GM19397 (cell line): ENCODE measurements around the gene ASXL2.
"Not testable (repeated sequence)": the region's sequence is repeated elsewhere in the genome, so short reads cannot be mapped to it uniquely, and the experiment has no call there.

Experiments used
- ATAC-seq: cut with Tn5 transposase; IDR thresholded peaks from one replicate; pipeline ENCODE4 v1.9.1; 2021; ENCODE audit warnings: mild to moderate bottlenecking, moderate library complexity; ENCODE audit not compliant: unreplicated experiment

Gene ASXL2

DNA sequence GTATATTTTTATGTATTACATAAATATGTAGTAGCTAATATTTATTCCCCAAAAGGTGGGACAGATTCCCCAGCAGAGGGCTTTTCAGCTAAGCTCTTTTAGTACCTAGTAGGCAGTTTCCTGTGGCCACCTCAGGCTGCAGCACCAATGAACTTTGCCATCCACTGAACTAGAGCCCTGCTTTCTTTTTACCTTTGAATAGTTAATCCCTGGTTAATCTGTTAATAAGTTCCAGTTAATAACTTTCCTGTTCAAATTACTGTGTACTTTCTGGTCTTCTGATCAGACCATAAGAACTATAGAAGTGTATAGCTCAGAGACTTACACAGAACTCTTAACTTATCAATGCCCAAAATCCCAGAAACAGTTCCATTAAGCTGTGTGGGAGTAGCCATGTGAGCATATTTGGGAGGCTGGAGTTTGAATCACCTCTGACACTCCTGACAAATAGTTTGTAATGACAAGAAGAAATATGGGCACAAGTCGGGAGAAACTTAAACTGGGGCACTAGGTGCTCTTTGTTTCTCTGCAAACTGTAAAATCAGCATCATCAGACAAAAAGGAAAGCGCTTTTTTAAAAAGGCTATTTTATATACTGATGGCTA lies 40.0 kb downstream of the ASXL2 start:
- ATAC-seq: no peak

DNA sequence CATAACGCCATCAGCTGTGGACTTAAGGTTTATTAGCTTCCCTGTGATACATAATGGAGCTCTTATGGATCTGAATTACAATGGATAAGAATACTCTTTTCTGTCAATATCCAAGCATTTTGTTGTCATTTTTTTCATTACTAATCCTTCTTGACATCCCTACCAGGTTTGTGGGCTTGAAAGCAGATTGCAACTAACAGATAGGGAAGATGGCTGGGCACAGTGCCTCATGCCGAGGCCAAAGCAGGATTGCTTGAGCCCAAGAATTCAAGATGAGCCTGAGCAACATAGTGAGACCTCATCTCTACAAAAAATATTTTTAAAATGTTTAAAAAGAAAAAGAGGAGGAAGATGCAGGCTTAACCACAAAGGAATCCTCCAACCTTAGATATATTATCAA lies 42.4 kb downstream of the ASXL2 start:
- no peak for ATAC-seq

DNA sequence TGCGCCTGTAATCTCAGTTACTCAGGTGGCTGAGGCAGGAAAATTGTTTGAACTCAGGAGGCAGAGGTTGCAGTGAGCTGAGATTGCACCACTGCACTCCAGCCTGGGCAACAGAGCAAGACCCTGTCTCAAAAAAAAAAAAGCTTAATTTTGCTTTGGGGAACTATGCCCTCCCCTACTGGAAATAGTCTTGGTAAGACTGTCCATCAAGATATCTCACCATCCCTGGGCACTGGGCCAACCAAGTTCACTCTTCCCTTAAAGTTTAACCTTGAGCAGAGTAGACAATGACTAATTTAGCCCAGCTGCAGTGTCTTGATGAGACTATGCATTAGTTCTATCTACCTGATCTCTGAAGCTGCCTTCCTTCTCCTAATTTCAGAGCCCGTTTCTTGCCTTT lies 44.7 kb downstream of the ASXL2 start:
- no peak for ATAC-seq

GRCh38 chr2:25832897-25833296 lies 45.4 kb downstream of the ASXL2 start:
- ATAC-seq: no peak

DNA sequence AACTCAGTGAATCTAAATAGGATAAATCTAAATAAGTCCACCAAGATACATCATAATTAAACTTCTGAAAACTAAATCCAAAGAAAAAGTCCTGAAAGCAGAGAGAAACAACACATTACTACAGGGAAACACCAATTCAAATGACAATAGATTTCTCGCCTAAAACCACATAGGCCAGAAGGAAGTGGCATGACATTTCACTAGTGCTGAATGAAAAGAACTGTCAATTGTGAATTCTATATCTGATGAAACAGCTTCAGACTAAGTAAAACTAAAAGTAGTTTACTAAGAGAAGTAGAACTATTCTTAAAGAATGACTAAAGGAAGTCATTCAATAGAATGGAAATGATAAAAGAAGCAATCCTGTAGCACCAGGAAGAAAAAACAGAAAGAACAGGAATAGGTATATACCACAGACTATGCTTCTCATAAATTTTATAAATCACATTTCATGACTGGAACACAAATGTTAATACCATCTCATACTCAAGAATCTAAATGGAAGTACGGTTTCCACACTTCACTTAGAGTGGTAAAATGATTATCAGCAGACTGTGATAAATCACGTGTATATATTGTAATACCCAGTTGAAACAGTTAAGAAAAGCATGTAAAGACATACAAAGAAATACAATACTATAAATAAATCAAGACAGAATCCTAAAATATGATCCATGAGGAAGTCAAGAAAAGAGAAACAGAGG lies 46.4 kb downstream of the ASXL2 start:
- ATAC-seq: no peak

DNA sequence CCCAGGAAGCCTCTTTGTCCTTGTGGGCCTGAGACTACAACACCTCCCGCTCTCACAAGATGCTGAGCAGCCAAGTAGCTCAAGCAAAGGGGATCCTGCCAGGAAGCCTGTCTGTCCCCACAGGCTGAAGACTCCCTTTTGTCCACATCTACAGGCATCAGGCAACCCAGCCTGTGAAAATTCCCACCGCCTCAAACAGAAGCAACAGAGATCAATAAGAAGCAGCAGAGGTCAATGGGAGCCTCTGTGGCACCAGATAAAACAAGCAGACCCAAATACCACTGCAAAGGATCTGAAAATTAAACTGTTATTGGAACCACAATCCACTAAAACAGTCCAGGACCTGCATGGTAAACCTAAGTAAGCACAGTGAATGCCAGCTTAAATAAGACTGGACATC lies 48.5 kb downstream of the ASXL2 start:
- ATAC-seq: no peak

DNA sequence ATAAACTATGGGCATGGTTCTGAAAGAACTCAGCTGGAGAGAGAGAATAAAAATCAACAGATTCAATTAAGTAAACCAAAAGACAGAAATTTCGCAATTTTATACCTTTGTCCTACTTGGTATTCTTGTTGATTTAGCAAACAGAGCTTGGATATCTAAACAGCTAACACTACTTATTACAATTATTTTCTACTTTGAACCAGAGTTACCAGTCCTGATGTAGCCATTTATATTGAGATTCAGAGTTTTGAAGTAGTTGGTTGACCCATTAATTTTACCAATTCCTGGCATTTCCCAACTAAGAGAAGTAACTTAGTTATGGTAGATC lies 48.9 kb downstream of the ASXL2 start:
- ATAC-seq: no peak

- not testable (repeated sequence) for ATAC-seq
Measured at GRCh38 chr2:25828532-25829376, 49.5 kb downstream of the ASXL2 start.

DNA sequence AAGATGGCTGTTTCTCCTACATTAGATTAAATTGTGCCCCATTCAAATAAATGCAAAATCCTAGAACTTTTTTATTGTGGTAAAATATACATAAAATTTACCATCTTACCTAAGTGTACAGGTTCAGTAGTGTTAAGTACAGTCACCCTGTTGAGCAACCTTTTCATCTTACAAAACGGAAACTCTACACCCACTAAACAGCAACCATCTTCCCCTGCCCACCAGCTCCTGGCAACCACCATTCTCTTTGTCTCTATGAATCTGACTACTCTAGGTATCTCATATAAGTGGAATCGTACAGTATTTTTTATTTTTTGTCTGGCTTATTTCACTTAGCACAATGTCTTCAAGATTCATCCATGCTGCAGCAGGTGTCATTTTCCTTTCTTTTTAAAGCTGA lies 53.0 kb downstream of the ASXL2 start:
- ATAC-seq: no peak

DNA sequence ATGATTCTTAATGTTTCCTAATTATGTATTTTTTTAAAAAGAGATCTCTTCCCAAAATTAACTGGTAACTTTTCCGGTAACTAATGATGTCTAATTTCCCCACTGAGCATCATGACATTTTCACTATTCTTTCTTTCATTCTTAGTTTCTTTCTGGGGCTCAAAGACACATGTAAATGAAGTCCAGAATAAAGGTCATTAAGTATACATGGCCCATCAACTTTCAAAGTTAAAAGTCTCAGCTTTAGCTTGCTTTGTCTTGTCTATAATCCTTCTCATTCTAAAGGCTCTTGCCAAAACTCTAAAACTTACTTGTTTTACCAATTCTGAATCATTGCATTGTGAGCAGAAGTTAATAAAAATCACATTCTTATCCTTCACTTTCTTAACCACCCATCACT lies 53.6 kb downstream of the ASXL2 start:
- ATAC-seq: no peak

- ATAC-seq: no peak
Measured at GRCh38 chr2:25824216-25824615, 54.1 kb downstream of the ASXL2 start.

DNA sequence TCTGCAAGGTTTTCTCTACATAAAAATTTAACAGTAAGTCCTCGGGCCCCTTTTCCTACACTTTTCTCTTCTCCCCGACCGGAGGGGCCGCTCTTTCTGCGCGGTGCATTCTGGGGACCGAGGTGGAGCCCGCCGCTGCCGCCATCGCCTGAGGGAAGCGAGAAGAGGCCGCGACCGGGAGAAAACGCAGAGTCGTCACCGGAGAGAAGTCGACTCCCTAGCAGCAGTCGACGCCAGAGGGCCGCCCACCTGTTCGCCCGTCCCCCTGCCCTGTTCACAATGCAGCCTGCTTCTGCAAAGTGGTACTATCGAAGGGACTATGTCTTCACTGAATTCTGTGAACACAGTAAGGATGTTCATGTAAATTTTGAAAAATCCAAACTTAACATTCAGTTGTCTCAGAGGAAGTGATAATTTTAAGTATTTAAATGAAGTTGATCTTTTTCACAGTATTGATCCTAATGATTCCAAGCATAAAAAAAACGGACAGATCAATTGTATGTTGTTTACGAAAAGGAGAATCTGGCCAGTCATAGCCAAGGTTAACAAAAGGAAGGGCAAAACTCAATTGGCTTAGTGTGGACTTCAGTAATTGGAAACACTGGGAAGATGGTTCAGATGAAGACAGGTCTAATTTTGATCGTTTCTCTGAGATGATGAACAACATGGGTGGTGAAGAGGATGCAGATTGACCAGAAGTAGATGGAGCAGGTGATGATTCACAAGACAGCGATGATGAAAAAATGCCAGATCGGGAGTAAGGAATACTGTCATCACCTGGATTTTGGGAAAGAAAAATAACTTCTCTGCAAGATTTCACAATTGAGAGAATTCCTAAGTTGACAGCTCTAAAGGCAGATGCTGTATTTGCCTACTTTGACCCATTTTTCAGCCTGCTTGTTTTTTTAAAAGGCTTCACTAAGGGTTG lies 55.8 kb downstream of the ASXL2 start:
- ATAC-seq: no peak

DNA sequence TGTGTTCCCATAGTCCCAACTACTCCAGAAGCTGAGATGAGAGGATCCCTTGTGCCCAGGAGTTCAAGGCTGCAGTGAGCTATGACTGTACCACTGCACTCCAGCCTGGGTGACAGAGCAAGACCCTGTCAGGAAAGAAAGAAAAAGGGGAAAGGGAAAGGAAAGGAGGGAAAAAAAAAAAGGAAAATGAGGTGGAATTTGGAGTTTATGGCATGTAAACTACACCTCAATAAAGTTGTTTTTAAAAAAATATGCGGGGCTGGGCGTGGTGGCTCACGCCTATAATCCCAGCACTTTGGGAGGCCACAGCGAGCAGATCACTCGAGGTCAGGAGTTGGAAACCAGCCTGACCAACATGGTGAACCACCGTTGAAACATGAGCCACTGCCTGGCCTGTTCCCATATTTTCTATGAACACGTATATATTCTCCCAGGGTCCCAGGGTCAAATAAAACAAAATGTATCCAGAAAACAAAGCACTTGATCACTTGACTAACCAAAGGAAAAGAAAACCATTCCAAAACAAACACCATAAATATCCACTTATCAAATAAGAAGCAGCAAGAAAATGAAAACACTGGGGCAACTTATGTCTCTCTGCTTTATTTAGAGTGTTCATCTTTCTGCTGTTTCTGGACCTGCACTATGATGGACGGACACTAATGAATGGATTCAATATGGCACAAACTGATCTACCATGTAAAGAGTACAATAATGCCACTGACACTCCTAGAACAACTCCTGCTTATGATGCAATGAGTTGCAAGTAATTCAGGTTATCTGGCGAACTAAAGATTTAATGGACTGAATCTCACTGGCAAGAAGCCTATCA lies 56.8 kb downstream of the ASXL2 start:
- no peak for ATAC-seq

DNA sequence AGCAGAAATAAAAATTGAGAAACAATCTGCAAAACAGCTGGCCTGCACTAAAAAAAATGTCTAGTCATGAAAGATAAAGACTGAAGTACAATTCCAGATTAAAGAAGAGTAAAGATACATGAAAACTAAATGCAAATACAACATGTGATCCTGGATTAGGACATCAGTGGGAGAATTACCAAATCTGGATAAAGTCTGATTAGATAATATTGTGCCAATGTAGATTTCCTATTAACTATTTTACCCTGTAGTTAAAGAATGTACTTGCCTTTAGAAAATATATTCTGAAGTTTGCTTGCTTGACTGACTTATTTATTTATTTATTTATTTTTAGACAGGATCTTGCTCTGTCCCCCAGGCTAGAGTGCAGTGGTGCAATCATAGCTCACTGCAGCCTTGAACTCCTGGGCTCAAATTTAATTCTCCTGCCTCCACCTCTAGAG lies 58.7 kb downstream of the ASXL2 start:
- no peak for ATAC-seq

- no peak for ATAC-seq
Measured at GRCh38 chr2:25817630-25818029, 60.7 kb downstream of the ASXL2 start.

- no peak for ATAC-seq
Measured at GRCh38 chr2:25817006-25817405, 61.3 kb downstream of the ASXL2 start.

DNA sequence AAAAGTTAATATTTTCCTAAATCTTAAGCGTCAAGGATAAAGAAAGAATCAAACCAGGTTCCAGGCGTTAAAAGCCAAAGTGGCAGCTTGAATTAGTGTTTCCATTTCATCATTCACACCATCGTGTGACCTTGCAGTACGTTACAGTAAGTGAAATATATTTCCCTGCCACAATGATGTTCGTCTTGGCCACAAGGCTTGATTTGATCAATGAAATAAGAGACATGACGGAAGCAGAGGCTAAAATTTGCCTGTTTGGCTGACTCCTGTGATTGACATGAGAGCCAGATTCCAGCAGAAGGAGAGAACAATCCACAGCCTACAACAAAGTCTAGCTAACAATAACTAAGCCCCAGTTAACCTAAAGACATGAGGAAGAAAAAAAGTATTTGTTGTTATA lies 62.0 kb downstream of the ASXL2 start:
- no peak for ATAC-seq

DNA sequence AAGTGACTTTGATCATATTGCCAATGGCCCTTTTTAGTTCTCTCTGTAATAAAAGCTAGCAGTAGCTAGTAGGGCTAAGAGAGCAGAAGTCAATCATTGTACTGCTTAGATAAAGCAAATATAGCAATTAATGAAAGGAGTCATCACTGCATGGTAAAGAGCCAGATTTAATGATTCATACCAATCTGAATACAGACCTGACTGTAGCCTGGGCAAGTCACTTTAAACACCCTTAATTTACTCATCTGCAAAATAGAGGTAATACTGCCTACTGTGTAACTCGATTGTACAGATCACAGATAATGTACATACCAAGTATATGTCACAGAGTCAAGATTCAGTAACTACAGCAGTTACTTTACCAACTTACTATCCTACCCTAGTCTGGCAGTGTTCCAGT lies 63.6 kb downstream of the ASXL2 start:
- ATAC-seq: no peak

DNA sequence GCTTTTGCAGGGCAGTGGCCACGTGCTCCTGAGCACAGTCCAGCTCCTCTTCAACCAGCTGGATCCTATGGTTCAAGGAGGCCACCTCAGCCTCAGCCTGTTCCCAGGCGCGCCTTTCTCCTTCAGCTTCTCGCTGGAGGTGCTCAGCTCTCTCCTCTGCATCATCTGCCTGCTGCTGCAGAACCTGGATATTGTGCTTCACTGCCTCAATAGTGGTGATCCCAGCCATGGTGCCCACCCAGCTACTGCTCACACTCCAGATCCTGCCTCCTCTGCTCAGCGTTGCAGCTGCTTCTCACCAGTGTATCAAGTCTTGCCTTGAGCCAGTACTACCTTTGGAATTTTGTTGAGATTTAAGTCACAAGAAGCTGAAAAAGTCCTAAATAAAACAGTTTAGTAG lies 67.9 kb downstream of the ASXL2 start:
- no peak for ATAC-seq

DNA sequence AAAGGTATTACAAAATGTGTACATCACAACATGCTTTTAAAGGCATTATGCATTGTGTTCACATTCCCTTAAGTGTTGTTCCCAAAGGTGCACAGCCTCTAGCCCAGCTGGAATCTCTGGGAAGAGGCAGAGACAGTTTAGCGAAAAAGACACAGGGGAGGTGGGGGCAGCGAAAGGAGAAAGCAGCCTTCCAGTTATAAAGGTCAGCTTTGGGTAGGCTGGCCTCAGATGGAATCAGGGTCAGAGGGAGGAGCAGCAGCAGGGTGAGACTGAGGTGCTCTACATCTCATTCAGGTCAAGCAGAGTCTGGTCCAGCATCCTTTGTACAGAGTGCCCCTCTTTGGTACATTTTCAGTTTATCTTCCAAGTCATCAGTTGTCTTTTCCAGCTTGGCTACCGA lies 68.6 kb downstream of the ASXL2 start:
- no peak for ATAC-seq
